ENCODE data around the gene GGT6.

- no peak for TF ChIP-seq CTCF (conservative IDR thresholded peaks at IDR 0.05; ENCODE audit: low read depth, low read length)
- TF ChIP-seq EZH2phosphoT487 (IDR thresholded peaks at IDR 0.05; ENCODE audit: borderline replicate concordance, low read length) = no peak
- TF ChIP-seq EZH2 (IDR thresholded peaks at IDR 0.05; ENCODE audit: low read length, unreplicated experiment) = no peak
Measured at GRCh38 chr17:4534928-4535666, 25.3 kb downstream of the GGT6 start.

Measured in PC-3 (cell line).